ENCODE results near the gene GABBR2.

- TF ChIP-seq, protein P1, sequence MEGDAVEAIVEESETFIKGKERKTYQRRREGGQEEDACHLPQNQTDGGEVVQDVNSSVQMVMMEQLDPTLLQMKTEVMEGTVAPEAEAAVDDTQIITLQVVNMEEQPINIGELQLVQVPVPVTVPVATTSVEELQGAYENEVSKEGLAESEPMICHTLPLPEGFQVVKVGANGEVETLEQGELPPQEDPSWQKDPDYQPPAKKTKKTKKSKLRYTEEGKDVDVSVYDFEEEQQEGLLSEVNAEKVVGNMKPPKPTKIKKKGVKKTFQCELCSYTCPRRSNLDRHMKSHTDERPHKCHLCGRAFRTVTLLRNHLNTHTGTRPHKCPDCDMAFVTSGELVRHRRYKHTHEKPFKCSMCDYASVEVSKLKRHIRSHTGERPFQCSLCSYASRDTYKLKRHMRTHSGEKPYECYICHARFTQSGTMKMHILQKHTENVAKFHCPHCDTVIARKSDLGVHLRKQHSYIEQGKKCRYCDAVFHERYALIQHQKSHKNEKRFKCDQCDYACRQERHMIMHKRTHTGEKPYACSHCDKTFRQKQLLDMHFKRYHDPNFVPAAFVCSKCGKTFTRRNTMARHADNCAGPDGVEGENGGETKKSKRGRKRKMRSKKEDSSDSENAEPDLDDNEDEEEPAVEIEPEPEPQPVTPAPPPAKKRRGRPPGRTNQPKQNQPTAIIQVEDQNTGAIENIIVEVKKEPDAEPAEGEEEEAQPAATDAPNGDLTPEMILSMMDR (conservative IDR thresholded peaks at IDR 0.05; ENCODE audit: low read depth, low read length): no peak
- no peak for TF ChIP-seq EZH2 (IDR thresholded peaks at IDR 0.05; ENCODE audit: borderline replicate concordance, low read depth, low read length, poor library complexity, severe bottlenecking)
These were observed 368.5 kb downstream of the GABBR2 start for GRCh38 chr9:98339987-98340800.

Measured in A673 (cell line).